GM20431 (cell line): ENCODE measurements around the gene ZSCAN25.
"Not testable (repeated sequence)": the region's sequence is repeated elsewhere in the genome, so short reads cannot be mapped to it uniquely, and the experiment has no call there.

Experiments used
- in situ Hi-C: fragments of 300-500 bp; cut with MseI, MboI; formaldehyde crosslinking; loops from one replicate; pipeline ENCODE4 v1.15.0; 2020; ENCODE audit warnings: low sequenced_read_pairs; ENCODE audit not compliant: unreplicated experiment

ZSCAN25 gene

GRCh38 chr7:99642027-99642426 is 25.3 kb downstream of the ZSCAN25 start:
- in situ Hi-C loops, result no loop called here

DNA sequence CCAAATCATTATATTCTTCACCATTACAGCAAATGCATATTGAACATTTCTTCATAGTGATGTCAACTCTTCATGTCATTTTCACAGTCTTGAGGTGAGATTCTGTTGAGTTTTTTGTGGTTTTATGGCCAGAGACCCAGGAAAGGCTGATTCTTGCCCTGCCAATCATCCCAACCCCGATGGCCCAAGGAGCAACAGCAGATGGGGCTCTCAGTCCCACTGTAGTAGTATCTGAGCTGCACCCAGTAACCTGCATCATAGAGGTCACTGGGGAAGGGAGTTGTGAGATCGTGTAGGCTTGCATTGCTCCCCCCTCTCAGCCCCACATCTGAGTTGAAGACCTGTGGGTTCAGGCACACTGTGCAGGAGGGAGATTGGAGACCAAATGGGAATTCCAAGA is 26.7 kb downstream of the ZSCAN25 start:
- in situ Hi-C loops, result no loop called here

DNA sequence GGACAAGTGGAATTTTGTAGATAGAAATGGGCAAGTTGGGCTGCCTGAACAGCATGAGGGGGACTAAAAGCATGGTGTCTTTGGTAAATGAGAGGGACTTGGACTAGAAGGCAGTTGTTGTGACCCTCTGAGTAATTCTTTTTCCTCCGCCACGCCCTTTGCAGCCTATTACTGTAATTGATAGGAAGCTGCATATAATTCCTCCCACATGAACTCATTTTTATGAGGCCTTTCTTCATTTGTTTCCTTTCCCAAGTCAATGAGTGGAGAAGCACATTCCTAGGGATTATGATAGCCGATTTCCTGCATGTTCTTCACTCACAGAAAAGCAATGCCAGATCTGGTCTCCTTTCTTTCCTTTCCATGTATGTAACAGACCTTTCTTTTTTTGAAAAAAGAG is 27.7 kb downstream of the ZSCAN25 start:
- in situ Hi-C loops, result no loop called here

DNA sequence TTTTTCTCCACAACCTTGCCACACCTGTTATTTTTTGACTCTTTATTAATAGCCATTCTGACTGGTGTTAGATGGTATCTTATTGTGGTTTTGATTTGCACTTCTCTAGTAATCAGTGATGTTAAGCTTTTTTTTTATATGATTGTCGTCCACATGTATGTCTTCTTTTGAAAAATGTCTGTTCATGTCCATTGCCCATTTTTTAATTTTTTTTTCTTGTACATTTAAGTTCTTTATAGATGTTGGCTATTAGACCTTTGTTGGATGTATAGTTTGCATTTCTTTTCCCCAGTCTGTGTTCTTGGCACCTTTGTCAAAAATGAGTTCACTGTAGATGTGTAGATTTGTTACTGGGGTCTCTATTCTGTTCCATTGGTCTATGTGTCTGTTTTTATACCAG is 28.8 kb downstream of the ZSCAN25 start:
- in situ Hi-C loops, result no loop called here

GRCh38 chr7:99648843-99649242 is 32.1 kb downstream of the ZSCAN25 start:
- in situ Hi-C loops, result no loop called here

DNA sequence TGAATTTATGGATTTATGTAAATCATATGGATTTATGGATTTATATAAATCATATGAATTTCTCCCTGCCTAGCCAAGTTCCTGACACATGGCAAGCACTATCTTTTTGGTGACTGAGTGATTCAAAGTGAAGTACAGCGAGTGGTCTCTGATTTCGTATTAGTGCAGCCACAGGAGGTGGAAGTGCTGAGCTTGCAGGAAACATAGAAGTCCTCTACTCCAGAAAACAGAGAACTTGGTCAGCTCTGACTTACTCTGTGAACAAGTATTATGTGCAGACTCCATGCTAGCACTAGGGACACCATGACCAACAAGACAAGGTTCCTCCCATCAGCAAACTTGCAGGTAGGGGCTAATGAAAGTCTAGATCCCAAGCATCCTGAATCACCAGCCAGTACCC is 34.5 kb downstream of the ZSCAN25 start:
- in situ Hi-C loops, result no loop called here

- in situ Hi-C loops, result no loop called here
These were observed 35.9 kb downstream of the ZSCAN25 start for GRCh38 chr7:99652671-99653070.

DNA sequence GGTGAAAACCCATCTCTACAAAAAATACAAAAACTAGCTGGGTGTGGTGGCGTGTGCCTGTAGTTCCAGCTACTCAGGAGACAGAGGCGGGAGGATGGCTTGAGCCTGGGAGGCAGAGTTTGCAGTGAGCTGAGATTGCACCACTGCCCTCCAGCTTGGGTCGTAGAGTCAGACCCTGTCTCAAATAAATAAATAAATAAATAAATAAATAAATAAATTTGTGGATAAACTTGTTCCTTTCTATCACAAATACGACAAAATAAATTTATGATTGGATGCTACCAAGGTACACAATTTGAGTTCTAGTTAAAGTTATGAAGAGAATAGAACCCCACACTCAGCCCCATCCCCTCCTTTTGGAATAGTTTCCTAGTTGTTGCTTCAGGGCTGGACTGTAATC is 36.5 kb downstream of the ZSCAN25 start:
- in situ Hi-C loops, result not testable (repeated sequence)

GRCh38 chr7:99653754-99654153 is 37.0 kb downstream of the ZSCAN25 start:
- in situ Hi-C loops, result no loop called here

- in situ Hi-C loops, result not testable (repeated sequence)
These were observed 37.9 kb downstream of the ZSCAN25 start for GRCh38 chr7:99654626-99655025.

GRCh38 chr7:99657879-99658278 is 41.1 kb downstream of the ZSCAN25 start:
- in situ Hi-C loops, result not testable (repeated sequence)

DNA sequence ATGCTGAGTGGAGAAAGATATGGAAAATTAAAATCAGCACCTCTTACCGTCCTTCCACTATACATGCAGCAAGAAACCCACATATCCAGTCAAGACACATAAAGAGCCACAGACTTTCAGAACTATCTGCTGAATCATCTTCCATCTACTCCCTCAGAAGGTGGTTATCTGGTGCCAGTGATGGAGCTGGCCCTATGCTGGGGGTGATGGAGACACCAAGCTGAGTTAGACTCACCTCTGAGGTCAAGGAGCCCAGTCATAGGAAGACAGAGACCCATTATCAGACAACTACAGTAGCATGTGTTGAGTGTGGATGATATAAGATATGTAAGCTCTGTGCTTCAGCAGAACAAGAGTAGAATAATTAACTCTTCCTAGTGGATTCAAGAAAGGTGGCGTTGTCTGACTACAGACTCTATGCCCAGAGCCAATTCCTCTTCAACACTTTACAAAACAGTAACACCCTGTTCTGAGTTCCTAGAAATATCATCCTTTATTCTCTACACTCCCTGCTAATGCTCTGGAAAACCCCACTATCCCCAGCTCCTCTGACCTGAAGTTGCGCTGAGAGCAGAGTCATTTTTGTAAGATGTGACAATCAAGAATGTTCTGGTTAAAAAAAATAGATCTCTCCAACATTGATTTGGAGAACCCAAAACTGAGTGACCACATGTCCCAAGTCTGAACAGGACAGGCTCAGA is 48.7 kb downstream of the ZSCAN25 start:
- in situ Hi-C loops, result no loop called here

DNA sequence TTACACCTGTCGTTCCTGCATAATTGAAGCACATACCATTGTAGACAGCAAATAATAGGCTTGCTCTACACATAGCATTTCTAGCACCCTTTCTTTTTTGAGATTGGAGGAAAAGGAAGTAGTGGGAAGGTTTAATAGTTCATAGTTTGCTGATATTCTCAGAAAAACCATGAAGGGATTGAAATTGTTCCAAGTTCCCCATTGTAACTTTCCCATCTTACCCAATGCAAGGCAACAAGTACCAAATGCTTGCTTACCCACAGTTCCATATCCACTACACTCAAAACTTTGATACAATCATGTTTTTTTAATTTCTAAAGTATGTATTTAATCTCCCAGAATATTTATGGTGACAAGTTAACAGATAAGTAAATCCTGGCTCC is 49.3 kb downstream of the ZSCAN25 start:
- in situ Hi-C loops, result no loop called here

DNA sequence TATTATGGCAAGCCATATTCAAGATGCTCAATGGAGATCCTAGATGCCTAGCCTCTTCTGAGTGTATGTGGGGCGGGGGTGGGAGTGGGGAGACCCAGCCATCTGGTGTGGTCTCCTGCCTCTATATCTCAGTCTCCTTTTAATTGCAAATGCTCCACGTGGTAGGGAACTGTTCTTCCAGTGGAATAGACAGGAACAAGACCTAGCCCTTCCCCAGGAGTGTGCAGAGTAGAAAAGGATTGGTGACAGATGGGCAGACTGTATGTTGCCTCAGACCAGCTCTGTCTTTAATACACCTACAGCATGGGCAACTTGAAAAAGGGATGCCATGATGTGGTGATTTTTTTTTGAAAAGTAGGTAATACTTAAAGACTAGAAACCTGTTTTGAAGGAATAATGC is 50.4 kb downstream of the ZSCAN25 start:
- in situ Hi-C loops, result no loop called here

- in situ Hi-C loops, result no loop called here
These were observed 51.8 kb downstream of the ZSCAN25 start for GRCh38 chr7:99668541-99668940.

DNA sequence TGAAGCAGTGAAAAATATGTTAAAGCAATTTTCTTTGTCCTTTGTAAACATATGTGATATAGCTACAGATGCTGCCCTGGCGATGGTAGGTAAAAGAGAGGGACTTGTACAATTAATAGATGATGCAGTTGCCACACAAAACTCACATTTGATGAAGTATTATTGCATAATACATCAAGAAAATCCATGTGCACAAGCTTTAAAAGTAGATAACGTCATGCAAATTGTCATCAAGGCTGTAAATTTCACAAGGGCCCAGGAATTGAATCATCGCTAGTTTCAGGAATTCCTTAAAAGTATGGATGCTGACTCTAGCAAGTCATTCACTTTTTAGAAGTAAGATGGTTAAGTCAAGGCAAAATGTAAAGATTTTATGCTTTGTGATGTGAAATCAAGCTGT is 53.0 kb downstream of the ZSCAN25 start:
- in situ Hi-C loops, result no loop called here

- in situ Hi-C loops, result no loop called here
These were observed 55.8 kb downstream of the ZSCAN25 start for GRCh38 chr7:99672573-99672972.

GRCh38 chr7:99674995-99675742 is 58.4 kb downstream of the ZSCAN25 start:
- in situ Hi-C loops, result no loop called here

GRCh38 chr7:99677013-99677647 is 60.4 kb downstream of the ZSCAN25 start:
- in situ Hi-C loops, result no loop called here

- in situ Hi-C loops, result no loop called here
These were observed 60.9 kb downstream of the ZSCAN25 start for GRCh38 chr7:99677648-99678045.

DNA sequence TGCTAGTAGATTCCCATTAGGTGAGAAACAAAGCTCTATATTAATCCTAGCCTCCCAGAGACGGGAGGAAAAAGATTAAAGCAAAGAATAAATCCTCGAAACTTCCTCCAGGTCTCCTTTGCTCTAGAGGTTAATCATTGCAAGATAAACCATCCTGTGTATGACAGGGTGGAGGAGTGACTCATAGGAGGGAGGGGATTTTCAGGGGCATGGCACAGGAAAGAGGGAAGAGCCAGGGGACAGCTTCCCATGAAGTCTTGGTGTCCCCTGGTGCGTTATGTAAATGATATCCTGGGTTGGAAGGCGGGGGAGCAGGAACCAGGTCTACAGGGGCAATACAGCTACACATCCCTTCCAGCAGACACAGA is 62.3 kb downstream of the ZSCAN25 start:
- in situ Hi-C loops, result no loop called here
